Upper lobe of left lung (tissue), 6 donors: ENCODE measurements around the gene BORA. TPM values are rescaled to one million over a fixed set of nuclear protein-coding genes. Genes with fewer than 3 reads are reported as not detected.

Experiments used
- ATAC-seq, 2 donors: fragments of 200-7000 bp; cut with Tn5 transposase; one replicate each; pipeline ENCODE4 v1.9.1; 2022; ENCODE audit warnings: mild to moderate bottlenecking in 2 of 2, moderate library complexity in 2 of 2; ENCODE audit not compliant: low FRiP score in 2 of 2
- DNase-seq, 2 donors: peaks; one replicate each; pipeline ENCODE4 v3.0.0-alpha.2; 2019 to 2020
- H3K27ac ChIP-seq, 4 donors: fragments of 200-600 bp; sonication (generic); one replicate each; pipeline ENCODE4 v1.5.1; 2016 to 2019
- H3K27me3 ChIP-seq, 4 donors: fragments of 200-600 bp; sonication (generic); one replicate each; pipeline ENCODE4 v1.5.1; 2017 to 2019
- H3K36me3 ChIP-seq, 4 donors: fragments of 200-600 bp; sonication (generic); one replicate each; pipeline ENCODE4 v1.5.1; 2016 to 2019
- H3K4me1 ChIP-seq, 4 donors: fragments of 200-600 bp; sonication (generic); one replicate each; pipeline ENCODE4 v1.5.1; 2018 to 2019
- H3K4me3 ChIP-seq, 4 donors: fragments of 200-600 bp; sonication (generic); one replicate each; pipeline ENCODE4 v1.5.1; 2017 to 2019; ENCODE audit warnings: mild to moderate bottlenecking in 2 of 4, moderate library complexity in 1 of 4
- H3K9me3 ChIP-seq, 4 donors: fragments of 200-600 bp; sonication (generic); one replicate each; pipeline ENCODE4 v1.5.1; 2018 to 2019
- EP300 ChIP-seq, 4 donors: sonication (generic); formaldehyde crosslinking; IDR thresholded peaks; one replicate each; pipeline ENCODE4 v1.5.1; 2017; ENCODE audit warnings: antibody characterized with exemption in 4 of 4, control low read depth in 2 of 4
- POLR2A ChIP-seq, 4 donors: fragments of 450-650 bp; IDR thresholded peaks; one replicate each; pipeline ENCODE4 v1.5.1; 2016 to 2017; ENCODE audit warnings: antibody characterized with exemption in 4 of 4, mild to moderate bottlenecking in 2 of 4
- POLR2AphosphoS5 ChIP-seq, 2 donors: sonication (generic); formaldehyde crosslinking; IDR thresholded peaks; one replicate each; pipeline ENCODE4 v1.5.1; 2017; ENCODE audit warnings: antibody characterized with exemption in 2 of 2
- WGBS, 2 donors: methylation state at CpG; one replicate each; pipeline ENCODE4 v1.1.5; 2017 to 2018; 5-methylcytosine and 5-hydroxymethylcytosine counted together
- total RNA-seq, 6 donors: library from RNA; depleted of rRNA in 4 of 6; stranded (reverse); fragments of >200 nt in 4 of 6; gene quantifications; one replicate each; pipeline versions ENCODE4 v1.1.0 to v1.2.1, GENCODE V29; 2016 to 2021
- TF ChIP-seq, protein P1 (sequence below), 6 experiments: fragments of 450-650 bp in 4 of 6; fragments of 200-600 bp in 2 of 6; sonication (generic) in 2 of 6; IDR thresholded peaks; one replicate each; pipeline ENCODE4 v1.5.1; 2016 to 2019; ENCODE audit warnings: antibody characterized with exemption in 6 of 6
- donor health status: DM: no; HTN: no; CAD: no; lungs with moderate emphysema.
- donor health status: DM: no; HTN: yes; CAD: no; lungs with severe emphysema.

The BORA gene
- total RNA-seq: 1 to 10 TPM; 2.1 to 5.5 (median 2.7) TPM

DNA sequence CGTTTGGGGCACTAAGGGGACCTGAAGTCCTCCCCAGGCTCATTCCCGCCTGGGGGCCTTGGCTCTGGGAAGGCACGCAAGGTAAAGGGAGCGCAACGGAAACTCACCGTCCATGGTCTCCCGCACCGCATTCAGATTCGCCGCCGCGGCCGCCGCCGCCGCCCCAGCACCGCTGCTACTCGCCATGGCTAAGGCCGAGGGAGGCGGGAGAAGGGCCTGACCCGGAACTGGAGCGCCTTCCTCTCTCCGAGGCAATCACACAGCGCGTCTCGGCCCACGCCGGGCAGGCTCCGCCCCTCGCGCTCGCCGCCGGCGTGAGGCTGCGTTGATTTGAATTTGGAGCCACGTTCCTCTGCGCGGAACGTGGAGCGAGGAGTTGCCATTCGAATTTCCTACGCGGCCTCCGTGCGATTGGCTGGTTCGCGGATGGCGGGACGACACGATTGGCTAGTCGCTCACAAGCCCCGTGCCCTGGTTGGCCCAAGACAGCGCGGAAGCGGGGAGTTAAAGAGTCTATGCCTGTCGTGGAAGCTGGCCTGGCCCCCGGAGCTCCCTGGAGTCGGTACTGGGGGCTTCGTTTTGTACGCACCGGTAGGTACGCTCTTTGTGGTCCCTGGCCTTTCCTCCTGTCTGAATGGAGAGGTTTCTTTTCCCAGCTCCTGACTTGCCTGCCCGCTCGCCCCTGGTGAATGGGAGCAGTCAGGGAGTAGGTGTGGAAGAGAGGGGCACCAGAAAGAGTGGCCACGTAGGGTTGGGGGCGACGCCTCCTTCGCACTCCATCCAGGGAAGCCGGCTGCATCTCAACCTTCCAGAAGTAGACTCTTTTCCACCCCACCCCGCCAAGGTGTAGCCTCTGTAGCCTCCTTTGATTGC is at the start of gene BORA, which contains the start of gene MZT1:
BORA (plus strand) TSS at position 507 of the 873 bp plus-strand sequence. CDS start 1,018 bp downstream, outside the sequence.
MZT1 (minus strand) TSS at position 213 of the 873 bp plus-strand sequence; CDS start at position 186, 27 bp downstream.
- DNase-seq: peak; percentile 95 to 99

DNA sequence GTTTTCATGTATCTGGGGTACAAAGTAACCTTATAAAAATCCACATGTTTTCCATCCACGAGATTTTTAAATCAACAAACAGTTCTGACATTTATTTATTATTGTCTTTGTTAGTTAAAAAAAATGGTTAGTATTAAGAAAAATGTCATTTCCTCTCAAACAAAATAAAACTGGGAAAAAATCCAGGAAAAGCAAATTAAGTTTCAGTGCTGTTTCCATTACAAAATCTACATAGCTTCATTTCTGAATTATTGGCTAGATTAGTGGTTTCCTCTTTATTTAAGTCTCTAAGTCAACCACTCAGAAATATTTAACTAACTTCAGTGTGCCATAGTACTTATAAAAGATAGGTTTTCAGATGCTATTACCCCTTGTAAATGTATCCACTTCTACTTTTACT is 49.4 kb upstream of the BORA start:
- H3K4me3 ChIP-seq: no peak overlapping the region
- no peaks in the 10 kb centered on the region for H3K4me1 ChIP-seq
- ATAC-seq: no peak
- no peak for DNase-seq
- 41 to 56% methylated on average over 1 of the region's 1 CpG for WGBS, 2 donors
- H3K27ac ChIP-seq: no peak overlapping the region
- no peaks in the 10 kb centered on the region for H3K27me3 ChIP-seq
- no peaks in the 10 kb centered on the region for H3K36me3 ChIP-seq
- H3K9me3 ChIP-seq: no peaks in the 10 kb centered on the region
- TF ChIP-seq EP300 (IDR thresholded peaks at IDR 0.05): no peak
- no peak for TF ChIP-seq POLR2AphosphoS5 (IDR thresholded peaks at IDR 0.05)
- TF ChIP-seq, protein P1, sequence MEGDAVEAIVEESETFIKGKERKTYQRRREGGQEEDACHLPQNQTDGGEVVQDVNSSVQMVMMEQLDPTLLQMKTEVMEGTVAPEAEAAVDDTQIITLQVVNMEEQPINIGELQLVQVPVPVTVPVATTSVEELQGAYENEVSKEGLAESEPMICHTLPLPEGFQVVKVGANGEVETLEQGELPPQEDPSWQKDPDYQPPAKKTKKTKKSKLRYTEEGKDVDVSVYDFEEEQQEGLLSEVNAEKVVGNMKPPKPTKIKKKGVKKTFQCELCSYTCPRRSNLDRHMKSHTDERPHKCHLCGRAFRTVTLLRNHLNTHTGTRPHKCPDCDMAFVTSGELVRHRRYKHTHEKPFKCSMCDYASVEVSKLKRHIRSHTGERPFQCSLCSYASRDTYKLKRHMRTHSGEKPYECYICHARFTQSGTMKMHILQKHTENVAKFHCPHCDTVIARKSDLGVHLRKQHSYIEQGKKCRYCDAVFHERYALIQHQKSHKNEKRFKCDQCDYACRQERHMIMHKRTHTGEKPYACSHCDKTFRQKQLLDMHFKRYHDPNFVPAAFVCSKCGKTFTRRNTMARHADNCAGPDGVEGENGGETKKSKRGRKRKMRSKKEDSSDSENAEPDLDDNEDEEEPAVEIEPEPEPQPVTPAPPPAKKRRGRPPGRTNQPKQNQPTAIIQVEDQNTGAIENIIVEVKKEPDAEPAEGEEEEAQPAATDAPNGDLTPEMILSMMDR (IDR thresholded peaks at IDR 0.05): no peak
- no peak for TF ChIP-seq POLR2A (IDR thresholded peaks at IDR 0.05)

More for the DNA sequence above, at the start of gene BORA, which contains the start of gene MZT1:
- TF ChIP-seq EP300 (IDR thresholded peaks at IDR 0.05): no peak
- TF ChIP-seq, protein P1 (IDR thresholded peaks at IDR 0.05): no peak
- TF ChIP-seq POLR2AphosphoS5 (IDR thresholded peaks at IDR 0.05): peak; percentile 52 to 77
- peak in 2 of 4 donors; percentile 24 to 64 for TF ChIP-seq POLR2A (IDR thresholded peaks at IDR 0.05)
- Histone ChIP-seq H3K27me3 (no peaks in the 10 kb centered on the region), H3K4me1 (peaks cover 11 to 28% (median 20%) of the 10 kb centered on the region in 4 donors), H3K4me3 (peak within 1 kb of the TSS; percentile 61 to 98 (median 80)), H3K9me3 (no peaks in the 10 kb centered on the region), H3K27ac (peak within 1 kb of the TSS; percentile 59 to 80 (median 73)), H3K36me3 (peaks cover 0 to 3% (median 0%) of the 10 kb centered on the region in 4 donors)
- WGBS, 2 donors: 0 to 1% methylated on average over 8 to 61 of the region's 71 CpGs
- peak; percentile 99 for ATAC-seq

DNA sequence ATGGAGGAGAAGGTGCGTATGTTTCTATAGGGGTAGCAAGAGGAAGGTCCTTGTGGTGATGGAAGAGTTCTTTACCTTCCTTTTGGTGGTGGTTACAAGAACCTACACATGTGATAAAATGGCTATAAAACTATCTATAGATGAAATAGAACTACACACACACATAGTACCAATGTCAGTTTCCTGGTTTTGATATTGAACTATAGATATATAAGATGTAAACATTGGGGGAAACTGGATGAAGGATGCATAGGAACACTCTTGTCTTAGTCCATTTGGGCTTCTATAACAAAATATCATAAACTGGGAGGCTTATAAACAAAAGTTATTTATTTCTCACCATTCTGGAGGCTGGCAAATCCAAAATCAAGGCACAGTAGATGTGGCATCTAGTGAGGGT is 47.4 kb upstream of the BORA start:
- Histone ChIP-seq H3K36me3 (no peaks in the 10 kb centered on the region), H3K27ac (no peak overlapping the region), H3K4me1 (no peaks in the 10 kb centered on the region), H3K4me3 (no peak overlapping the region), H3K9me3 (no peaks in the 10 kb centered on the region), H3K27me3 (no peaks in the 10 kb centered on the region)
- DNase-seq (no peak), ATAC-seq (no peak)
- 88 to 94% methylated on average over 1 of the region's 1 CpG for WGBS, 2 donors
- TF ChIP-seq POLR2A (IDR thresholded peaks at IDR 0.05): no peak
- no peak for TF ChIP-seq EP300 (IDR thresholded peaks at IDR 0.05)
- TF ChIP-seq, protein P1 (IDR thresholded peaks at IDR 0.05): no peak
- no peak for TF ChIP-seq POLR2AphosphoS5 (IDR thresholded peaks at IDR 0.05)

DNA sequence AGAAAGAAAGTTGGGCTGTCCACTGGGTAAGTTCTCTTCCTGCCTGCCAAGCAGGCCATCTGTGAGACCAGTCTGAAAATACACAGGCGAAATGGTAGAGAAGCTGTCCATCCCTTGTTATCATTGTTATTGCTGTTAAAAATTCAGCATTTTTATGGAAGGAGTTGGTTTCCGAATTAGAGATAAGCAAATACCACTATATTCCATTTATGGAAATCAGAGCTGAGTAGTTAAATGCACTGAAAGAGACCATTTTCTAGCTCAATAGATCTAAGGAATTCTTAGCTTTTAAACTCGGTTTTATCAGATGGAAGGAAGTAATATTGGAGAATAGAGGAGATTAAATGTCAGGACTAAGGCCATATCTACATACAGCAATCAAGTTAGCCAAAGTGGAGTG is 41.0 kb upstream of the BORA start:
- H3K36me3 ChIP-seq: no peaks in the 10 kb centered on the region
- no peak overlapping the region for H3K27ac ChIP-seq
- H3K4me3 ChIP-seq: no peak overlapping the region
- 68 to 77% methylated on average over 3 of the region's 3 CpGs for WGBS, 2 donors
- ATAC-seq (no peak), DNase-seq (no peak)
- TF ChIP-seq EP300 (IDR thresholded peaks at IDR 0.05) (no peak), POLR2AphosphoS5 (IDR thresholded peaks at IDR 0.05) (no peak), POLR2A (IDR thresholded peaks at IDR 0.05) (no peak)
- TF ChIP-seq, protein P1 (IDR thresholded peaks at IDR 0.05): no peak
- H3K4me1 ChIP-seq: no peaks in the 10 kb centered on the region
- H3K9me3 ChIP-seq: no peaks in the 10 kb centered on the region
- no peaks in the 10 kb centered on the region for H3K27me3 ChIP-seq
